HG02973 (cell line): ENCODE results near the gene GFRAL.
"Not testable (repeated sequence)": the region's sequence is repeated elsewhere in the genome, so short reads cannot be mapped to it uniquely, and the experiment has no call there.

Experiments used
- ATAC-seq: cut with Tn5 transposase; IDR thresholded peaks from one replicate; pipeline ENCODE4 v1.9.1; 2021; ENCODE audit warnings: moderate library complexity; ENCODE audit not compliant: unreplicated experiment

The GFRAL gene, protein sequence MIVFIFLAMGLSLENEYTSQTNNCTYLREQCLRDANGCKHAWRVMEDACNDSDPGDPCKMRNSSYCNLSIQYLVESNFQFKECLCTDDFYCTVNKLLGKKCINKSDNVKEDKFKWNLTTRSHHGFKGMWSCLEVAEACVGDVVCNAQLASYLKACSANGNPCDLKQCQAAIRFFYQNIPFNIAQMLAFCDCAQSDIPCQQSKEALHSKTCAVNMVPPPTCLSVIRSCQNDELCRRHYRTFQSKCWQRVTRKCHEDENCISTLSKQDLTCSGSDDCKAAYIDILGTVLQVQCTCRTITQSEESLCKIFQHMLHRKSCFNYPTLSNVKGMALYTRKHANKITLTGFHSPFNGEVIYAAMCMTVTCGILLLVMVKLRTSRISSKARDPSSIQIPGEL

DNA sequence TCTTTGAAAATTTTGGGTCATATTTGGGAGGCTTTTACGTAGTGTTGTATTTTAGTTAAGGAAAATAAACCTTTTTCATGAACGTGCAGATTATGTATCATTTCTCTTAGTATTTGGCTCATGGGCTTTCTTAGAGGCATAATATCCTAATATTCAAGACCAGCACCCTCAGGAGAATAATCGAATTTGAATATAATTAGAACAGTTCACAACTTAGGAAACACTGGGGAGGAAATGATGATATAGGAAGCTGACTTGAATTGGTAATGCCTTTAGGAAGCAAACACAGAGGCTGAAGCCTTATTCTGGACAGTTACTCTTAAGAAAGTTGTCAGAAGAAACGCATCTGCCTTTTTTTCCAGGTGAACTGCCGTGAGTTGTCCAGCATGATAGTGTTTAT, at the start of gene GFRAL:
TSS of gene GFRAL (plus strand) at position 301 of the 400 bp plus-strand sequence. CDS start at position 387, 86 bp downstream.
- no peak for ATAC-seq

DNA sequence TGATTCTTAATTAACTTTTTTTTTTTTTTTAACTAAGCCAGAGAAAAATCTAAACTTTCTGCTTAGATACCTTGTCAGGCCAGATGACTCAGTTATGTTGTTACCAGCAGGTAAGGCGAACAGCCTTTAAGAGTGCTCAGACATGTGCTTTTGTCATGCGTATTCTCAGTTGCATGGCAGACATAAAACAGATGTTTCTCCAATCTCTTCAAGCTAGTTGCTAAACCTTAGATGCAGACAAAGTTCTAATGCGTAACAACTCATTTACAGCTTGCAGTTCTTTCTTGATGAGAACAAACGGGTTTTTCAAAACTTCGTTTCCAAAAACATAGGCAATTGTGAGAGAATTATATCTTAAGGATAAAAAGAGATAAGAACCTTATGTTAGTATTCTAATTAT, 49.6 kb upstream of the GFRAL start:
- ATAC-seq = no peak

DNA sequence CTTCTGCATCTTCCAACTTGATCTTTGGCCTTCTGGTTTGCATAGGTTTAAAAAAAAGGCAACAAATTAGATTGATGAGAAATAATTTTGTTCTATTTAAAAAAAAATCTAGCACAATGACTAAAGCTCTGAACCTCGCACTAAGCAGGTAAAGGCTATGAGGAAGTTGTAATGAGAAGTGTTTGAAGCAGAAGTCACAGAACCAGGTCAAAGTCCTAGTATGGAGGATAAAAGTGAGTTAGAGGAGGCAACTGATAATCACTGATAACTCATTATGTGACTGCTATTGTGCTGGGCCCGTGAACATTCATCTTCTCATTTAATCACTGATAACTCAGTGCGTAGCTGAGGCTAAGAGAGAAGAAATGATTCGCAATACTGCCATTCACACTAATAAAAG, 46.1 kb upstream of the GFRAL start:
- ATAC-seq = no peak

DNA sequence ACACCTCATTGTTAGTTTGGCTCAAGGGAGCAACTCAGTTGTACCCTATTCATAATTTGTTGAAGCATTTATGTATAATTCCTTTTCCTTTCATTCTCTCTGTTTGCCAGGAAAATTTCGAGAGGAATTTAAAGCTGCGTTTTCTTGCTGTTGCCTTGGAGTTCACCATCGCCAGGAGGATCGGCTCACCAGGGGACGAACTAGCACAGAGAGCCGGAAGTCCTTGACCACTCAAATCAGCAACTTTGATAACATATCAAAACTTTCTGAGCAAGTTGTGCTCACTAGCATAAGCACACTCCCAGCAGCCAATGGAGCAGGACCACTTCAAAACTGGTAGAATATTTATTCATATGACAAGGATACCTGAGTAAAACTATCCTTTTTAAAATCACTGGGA, 45.2 kb upstream of the GFRAL start:
- no peak for ATAC-seq

DNA sequence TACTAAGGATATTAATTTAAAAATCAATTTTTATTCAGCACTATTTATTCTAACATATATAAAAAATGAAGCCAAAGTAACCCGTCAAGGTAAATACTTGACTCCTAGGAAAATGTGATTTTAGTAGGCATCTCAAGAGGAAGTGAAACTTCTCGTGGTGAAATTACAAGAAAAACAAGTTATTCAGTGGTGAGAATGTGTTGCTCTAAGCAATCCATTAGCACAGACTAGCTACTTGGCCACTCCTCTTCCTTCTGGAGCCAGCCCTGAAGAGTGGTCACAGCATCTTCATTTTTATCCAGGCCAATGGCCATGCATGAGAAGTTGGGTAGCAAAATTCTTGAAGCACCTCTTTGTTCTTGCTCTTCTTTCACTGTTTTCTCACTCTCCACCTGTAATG, 40.4 kb upstream of the GFRAL start:
- ATAC-seq = no peak

DNA sequence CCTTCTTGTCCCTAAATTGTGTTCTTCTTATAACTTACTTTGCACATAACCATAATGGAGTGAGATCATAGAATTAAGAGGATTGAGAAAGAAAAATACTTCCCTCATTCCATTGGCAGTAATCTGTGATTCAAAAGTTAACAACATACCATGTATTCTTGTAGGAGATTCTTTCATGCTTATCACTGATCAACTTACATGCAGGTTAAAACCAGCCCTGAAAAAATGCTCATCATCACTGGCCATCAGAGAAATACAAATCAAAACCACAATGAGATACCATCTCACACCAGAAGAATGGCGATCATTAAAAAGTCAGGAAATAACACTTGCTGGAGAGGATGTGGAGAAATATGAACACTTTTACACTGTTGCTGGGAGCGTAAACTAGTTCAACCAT, 36.5 kb upstream of the GFRAL start:
- no peak for ATAC-seq

DNA sequence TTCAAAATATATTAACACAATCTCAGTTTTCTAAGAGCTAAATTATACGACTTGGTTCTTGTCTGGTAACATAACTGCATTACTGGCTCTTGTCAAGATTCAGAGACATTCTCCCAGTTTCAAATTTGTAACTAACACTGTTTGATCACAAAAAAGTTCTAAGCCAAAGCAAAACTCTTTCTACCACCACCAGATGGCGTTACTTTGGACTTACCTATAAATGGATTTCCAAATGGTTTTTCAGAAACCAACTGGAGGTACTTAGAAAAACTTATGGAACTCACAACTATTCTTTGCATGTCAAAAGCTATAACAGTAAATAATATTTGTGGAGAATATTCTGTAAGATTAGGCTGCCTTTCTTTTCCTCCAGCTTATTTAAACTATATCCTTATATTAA, 34.2 kb upstream of the GFRAL start:
- ATAC-seq = no peak

DNA sequence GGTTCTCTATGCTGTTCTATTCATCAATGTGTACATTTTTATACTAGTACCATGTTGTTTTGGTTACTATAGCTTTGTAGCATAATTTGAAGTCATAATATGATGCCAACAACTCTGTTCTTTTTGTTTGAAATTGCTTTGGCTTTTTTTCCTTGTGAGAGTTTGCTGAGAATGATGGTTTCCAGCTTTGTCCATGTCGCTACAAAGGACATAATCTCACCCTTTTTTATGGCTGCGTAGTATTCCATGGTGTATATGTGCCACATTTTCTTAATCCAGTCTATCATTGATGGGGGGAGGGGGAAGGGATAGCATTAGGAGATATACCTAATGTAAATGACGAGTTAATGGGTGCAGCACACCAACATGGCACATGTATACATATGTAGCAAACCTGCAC, 30.1 kb upstream of the GFRAL start:
- not testable (repeated sequence) for ATAC-seq

DNA sequence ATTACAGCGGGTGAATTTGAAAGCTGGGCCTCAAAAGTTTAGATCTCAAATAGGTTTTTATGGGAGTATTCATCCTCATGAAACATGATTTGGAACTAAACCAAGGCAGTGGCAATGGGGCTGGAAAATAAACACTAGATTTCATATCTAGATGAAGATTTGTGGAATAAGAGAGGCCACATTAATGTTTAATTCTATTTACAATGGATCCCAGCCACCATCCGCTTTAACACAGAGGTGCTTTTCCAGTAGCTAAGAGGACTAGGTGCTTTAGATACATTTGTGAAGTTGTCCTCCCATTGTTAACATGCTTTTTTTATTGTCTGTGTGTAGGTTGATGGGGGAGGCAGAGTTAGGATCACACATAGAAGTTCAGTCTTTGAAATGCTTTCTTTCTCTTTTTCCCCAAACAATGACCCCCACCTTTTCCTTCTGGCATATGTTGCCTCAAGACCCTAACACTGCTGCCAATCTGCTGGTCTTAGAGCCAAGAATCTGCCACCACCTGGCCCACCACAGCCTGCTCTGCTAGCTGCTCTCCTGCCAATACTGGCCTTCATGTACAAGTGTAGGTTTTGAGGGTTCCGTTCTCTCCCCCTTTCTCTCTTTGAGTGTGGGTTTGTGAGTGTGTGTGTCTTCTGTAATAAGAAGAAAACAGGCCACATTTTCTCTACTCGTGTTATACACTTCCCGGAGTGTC, 27.8 kb upstream of the GFRAL start:
- no peak for ATAC-seq

DNA sequence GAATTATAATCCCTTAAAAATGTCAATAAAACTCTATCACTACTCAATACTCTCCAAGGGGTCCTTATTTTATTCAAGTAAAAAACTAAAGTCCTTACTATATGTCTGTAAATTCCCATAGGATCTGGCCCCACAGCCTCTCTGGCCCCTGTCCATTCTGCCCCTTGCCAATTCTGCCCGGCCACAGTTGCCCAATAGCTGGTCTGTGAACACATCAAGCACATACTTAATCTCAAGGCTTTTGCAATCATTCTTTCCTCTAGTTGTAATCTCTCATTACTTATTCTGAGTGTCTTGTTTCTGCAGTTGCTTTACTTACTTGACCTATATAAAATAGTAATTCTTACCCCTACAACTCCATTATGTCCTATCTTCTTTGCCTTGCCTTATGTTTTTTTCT, 22.5 kb upstream of the GFRAL start:
- ATAC-seq = no peak

DNA sequence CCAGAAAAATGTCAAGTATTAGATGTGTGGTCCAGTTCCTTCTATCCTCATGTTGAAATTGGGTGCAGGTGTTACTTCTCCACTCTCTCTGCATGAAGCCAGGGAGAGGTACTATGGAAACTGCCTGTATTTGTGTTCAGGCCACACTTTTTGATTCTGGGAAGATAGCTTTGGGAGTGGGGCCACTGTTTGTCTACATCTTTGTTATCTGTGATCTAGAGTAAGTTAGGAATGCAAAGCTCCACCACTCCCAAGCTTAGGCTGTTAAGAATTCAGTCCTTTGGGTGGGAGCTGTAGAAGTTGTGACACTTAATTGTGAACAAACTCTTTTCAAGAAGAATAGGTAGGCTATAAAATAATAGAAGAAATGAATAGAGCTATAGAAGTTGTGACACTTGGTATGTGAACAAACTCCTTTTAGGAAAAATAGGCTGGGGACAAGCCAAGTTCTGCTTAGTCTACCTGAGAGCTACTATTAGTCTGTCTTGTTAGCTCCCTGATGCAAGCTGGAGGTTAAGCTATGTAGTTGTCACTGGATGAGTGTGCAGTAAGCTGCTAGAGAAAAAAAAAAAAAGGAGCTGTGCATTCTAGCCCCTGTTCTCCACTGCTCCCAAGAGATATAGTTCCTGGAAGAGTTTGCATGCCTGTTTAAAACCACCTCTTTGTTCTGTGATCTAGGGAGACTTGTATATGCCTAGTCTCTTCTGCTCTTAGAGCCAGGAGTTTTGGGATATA, 7.1 kb upstream of the GFRAL start:
- ATAC-seq = no peak

DNA sequence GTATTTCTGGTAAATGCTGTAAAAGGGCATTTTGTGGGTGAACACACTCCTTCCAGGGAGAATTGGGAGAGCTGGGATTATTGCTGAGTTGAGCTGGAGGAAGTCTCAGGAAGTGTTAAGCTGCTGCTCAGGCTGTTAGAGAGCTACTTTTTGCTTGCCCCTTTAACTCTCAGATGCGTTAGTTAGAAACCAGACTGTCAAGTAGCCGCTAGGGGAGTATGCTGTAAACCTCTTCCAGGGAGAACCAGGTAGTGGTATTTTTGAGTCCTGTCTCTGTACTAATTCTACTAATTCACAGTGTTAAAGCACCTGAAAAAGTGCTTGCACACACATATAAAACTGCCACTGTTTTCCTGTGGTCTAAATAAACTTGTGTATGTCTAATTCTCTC, 6.6 kb upstream of the GFRAL start:
- no peak for ATAC-seq

DNA sequence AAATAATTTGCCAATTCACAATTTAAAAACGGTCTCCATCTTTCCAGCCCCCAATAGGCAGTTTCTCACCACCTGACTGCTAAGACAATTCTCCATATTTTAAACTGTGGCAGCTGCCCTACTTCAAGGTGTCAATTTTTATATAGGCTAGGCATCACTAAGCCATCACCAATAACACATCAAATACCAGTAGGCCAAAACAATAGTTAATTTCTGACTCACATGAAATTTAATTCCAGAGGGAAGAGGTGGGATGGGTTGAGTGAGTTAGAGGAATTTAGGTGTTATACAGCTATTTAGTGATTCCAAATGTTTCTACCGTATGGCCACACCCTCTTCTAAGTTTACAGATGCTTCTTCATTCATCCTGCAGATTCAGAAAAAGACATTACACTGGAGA, 49.9 kb downstream of the GFRAL start:
- ATAC-seq = no peak

DNA sequence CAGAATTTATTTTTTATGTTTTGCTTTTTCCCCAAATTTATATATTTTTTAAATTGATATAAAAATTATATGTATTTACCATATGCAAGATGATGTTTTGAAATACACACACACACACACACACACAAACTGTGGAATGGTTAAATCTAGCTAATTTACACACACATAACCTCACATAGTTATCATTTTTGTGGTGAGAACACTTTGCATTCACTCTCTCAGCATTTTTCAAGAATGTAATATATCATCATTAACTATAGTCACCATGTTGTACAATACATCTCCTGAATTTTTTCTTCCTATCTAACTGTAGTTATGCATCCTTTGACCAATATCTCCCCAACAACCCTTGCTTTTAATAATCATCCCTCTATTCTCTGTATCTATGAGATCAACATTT, 52.2 kb downstream of the GFRAL start:
- ATAC-seq = no peak

DNA sequence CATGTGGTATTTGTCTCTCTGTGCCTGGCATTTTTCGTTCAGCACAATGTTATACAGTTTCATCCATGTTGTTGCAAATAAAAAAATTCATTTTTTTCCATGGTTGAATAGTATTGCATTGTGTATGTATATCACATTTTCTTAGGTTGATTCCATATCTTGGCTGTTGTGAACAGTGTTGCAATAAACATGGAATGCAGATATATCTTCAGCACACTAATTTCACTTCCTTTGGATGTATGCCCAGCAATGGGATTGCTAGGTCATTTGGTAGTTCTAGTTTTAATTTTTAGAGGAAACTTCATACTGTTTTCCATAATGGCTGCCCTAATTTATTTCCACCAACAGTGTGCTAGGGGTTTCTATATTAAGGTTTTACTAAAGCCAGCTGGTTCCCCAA, 52.6 kb downstream of the GFRAL start:
- no peak for ATAC-seq

DNA sequence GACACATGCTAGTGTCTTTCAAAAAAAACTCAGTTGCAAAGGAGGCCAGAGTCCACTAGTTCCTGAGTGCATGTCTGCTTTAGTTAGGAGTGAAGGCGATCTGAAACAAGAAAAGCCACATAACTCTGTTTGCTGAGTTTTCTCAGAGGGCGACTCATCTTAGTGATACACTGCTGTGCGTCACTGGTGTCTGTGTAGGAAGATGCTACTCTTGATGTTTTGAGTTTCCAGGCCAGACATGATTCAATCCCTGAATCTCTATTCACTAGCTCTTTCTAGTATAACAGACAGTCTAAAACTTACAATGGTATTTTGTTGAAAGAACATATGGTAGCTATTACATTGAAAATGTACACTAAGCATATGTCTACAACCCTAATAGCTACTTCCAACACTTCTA, 60.9 kb downstream of the GFRAL start:
- ATAC-seq = no peak

DNA sequence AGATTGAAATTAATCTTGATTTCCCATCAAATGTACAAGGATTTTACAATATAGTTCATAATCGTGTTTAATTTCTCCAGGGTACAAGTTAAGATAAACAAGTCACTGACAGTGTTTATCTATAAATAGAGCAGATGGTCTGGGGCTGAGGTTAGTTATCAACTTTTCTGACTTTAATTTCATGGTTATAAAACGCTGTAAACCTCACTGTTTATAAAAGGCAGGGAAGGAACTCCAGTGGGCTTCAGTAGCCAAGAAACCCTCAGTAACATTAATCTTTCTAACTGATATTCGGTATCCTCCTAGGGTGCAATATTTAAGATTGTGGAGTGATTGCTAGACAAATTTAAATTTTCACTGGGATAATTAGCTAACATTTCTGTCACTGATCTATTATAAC, 68.6 kb downstream of the GFRAL start:
- no peak for ATAC-seq

DNA sequence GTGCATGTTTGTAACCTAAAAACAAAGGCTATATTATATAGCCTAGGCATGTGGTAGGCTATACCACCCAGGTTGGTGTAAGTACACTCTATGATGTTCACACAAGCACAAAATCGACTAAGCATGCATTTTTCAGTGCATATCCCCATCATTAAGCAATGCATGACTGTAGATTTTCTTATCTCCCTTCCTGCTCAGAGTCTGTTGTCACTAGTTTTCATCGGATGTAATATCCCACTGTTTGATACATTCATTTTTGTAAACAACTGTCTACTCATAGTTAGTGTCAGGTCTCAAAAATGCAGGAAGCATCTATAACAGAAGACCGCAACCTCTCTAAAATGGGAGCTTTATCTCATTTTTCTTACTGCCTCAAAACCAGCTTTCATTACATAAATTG, 70.7 kb downstream of the GFRAL start:
- ATAC-seq = no peak

DNA sequence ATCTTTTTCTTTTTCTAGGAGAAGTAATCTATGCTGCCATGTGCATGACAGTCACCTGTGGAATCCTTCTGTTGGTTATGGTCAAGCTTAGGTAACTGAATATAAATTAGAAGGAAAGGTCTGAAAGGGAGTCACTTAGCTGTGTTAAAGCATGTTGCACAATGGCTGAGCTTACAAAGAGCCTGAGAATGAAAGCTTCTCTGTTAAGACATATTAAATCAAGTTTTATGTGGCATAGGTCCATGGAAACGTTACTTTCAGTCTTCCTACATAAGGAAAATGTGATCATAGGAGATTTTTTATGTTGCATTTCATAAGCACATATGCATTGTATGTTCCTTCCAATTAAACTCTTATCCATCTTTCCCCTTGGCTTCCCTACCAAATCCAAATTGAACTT, 72.1 kb downstream of the GFRAL start:
- ATAC-seq = no peak

DNA sequence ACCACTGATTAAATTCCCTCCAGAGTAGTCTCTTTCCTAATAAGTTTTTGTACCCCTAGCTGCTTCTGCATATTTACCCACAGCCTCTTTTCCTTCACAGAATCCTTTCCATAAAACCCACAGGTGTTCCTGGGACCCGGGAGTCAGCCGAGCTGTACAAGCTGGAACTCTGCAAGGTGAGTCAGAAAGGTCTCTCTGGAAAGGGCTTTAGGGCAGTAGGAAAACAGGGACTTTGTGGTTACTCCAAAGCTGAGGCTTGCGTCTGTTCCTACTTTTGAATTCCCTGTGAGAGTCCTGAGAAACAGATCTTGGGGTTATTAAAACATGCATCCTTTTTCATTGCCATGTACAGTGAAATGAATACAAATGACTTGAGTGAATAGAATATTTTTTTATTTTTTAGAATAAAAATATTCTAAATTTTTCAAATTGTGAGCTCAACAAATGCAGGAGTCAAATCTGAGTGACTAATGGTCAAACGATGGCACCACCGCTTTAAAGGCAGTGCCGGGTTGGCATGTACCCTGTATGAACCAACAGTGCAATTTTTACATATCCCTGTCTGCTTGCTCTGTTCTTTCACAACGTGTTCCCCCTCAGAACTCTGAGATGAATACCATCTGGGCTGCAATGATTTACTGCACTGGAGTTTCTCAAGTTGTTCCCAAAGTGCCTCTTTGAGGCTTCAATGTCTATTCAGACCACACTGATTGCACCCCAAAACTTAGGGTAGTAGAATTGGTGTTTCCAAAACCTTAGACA, 78.4 kb downstream of the GFRAL start:
- ATAC-seq = no peak

DNA sequence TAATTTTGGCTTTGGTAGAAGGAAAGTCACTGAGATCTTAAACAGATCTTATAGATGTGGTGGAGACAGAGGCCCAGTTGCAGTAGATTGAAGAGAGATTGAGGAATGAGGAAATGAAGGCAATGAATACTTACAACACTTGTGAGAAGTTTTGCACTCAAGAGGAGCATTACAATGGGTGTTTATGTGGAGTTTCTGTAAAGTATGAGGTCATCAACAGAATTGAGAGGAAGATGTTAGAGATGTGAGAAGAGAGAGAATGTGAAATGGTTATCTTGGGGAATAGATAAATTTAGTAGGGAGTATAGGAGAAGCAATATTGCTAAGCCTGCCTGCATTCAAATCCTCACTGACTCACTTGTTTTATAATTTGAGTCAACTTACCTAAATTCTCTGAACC, 83.4 kb downstream of the GFRAL start:
- no peak for ATAC-seq
